ENCODE results near the gene DNMBP. TPM values are rescaled to one million over a fixed set of nuclear protein-coding genes. Genes with fewer than 3 reads are reported as not detected.

DNMBP gene
- total and polyA plus RNA-seq, 2 of the 4 experiments (the other 2 are of a cell fraction): 10.9 to 13.6 TPM

DNA sequence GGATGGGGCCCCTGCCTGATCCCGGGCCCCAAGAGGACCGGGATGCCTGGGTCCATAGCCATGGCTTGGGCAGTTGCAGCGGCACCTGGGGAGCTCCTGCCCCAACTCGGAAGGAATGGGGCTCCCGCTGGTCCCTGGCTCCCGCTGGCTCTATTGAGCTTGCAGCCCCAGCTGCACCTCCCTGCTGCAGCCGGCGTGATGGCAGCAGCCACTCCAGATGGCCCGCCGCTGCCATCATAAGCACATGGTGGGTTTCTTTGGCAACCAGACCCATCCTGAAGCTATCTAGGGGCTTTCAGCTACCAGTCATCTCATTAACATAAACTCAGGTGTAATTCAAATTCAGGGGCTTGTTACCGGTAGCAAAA is 11.1 kb upstream of the DNMBP start:
- H4K8ac ChIP-seq (ENCODE audit: low read depth in 2 of 2, low read length in 2 of 2): no peak overlapping the region
- no peak overlapping the region for H2BK15ac ChIP-seq (ENCODE audit: low read depth, low read length)
- H4K5ac ChIP-seq (ENCODE audit: low read depth, low read length): no peak overlapping the region
- H3K18ac ChIP-seq (ENCODE audit: low read depth, low read length): no peak overlapping the region
- no peak overlapping the region for H3K9ac ChIP-seq (ENCODE audit: low read depth, low read length)
- peaks cover 2% of the 10 kb centered on the region for H3K27me3 ChIP-seq (ENCODE audit: control insufficient read depth, insufficient read depth, low read length)
- no peak for TF ChIP-seq MAZ (IDR thresholded peaks at IDR 0.05; ENCODE audit: borderline replicate concordance, low read depth, low read length)
- TF ChIP-seq SMC3 (IDR thresholded peaks at IDR 0.05; ENCODE audit: low read depth, low read length): no peak
- TF ChIP-seq ELK1 (IDR thresholded peaks at IDR 0.05; ENCODE audit: borderline replicate concordance, low read depth, low read length): no peak
- no peak for TF ChIP-seq MAFK (IDR thresholded peaks at IDR 0.05; ENCODE audit: low read depth, low read length)
- TF ChIP-seq MXI1 (IDR thresholded peaks at IDR 0.05; ENCODE audit: borderline replicate concordance, low read depth, low read length): no peak
- no peak overlapping the region for H2BK5ac ChIP-seq (ENCODE audit: low read depth, low read length, poor library complexity, severe bottlenecking)
- no peaks in the 10 kb centered on the region; the same call in 1 of the 2 replicates for H3K4me1 ChIP-seq (ENCODE audit: control insufficient read depth, insufficient read depth, low read length)
- no peak overlapping the region for H2AFZ ChIP-seq (replicated peaks; ENCODE audit: low read length, poor library complexity)
- 76% methylated on average over 3 of the region's 11 CpGs; no CpG with 5 or more reads in 1 of the 2 experiments for WGBS, 2 experiments (ENCODE audit: extremely low coverage in 2 of 2, insufficient read length in 1 of 2)
- H3K4me2 ChIP-seq (ENCODE audit: low read depth, low read length): no peak overlapping the region
- no TSS peak for BruUV-seq (replicated peaks)
- no peak overlapping the region for H2BK20ac ChIP-seq (ENCODE audit: low read depth, low read length)
- H3K36me3 ChIP-seq (ENCODE audit: control insufficient read depth, insufficient read depth, low read length): no peaks in the 10 kb centered on the region
- in situ Hi-C loops (cut with MboI; ENCODE audit: low sequenced_read_pairs): no loop called here
- no peaks in the 10 kb centered on the region for H3K79me1 ChIP-seq (ENCODE audit: low read depth in 1 of 2, low read length in 2 of 2)
- H3K23ac ChIP-seq (ENCODE audit: low read depth, low read length): no peak overlapping the region
- no peak for DNase-seq
- H2BK120ac ChIP-seq (ENCODE audit: low read depth, low read length): no peak overlapping the region
- no peaks in the 10 kb centered on the region for H3K9me3 ChIP-seq (ENCODE audit: control insufficient read depth, insufficient read depth, low read length)
- H3K4ac ChIP-seq (ENCODE audit: low read depth, low read length): no peak overlapping the region
- POLR2A ChIA-PET (ENCODE audit: unreplicated experiment): no interaction called here
- ATAC-seq (ENCODE audit: low read depth): no peak
- H4K20me1 ChIP-seq (ENCODE audit: insufficient read depth, low read length): no peaks in the 10 kb centered on the region
- H4K91ac ChIP-seq (ENCODE audit: insufficient read depth, low read depth, low read length): no peak overlapping the region
- no peak overlapping the region for H3K14ac ChIP-seq (replicated peaks; ENCODE audit: low read depth, low read length)
- H3K56ac ChIP-seq (ENCODE audit: extremely low read depth, insufficient read depth, low read length): no peak overlapping the region
- H3K27ac ChIP-seq (ENCODE audit: insufficient read depth, low read length): no peak overlapping the region
- H2AK5ac ChIP-seq (ENCODE audit: low read depth, low read length): no peak overlapping the region
- CTCF ChIA-PET: interaction anchor here (1.2 kb wide), 1 partner anchor 36 kb away, joined by 3 read pairs; no protein-coding TSS in a partner anchor
- dilution Hi-C loops (cut with HindIII; ENCODE audit: low sequenced_read_pairs, unreplicated experiment): no loop called here
- no peak overlapping the region for H3K4me3 ChIP-seq (ENCODE audit: insufficient read depth, low read depth, low read length)
- intact Hi-C loops (cut with micrococcal nuclease): no loop called here
- H3K9me1 ChIP-seq (ENCODE audit: insufficient read depth, low read length): peaks cover 3% of the 10 kb centered on the region; the same call in 1 of the 2 replicates
- H2AK9ac ChIP-seq (replicated peaks; ENCODE audit: low read depth, low read length, poor library complexity): no peak overlapping the region
